GM18873 (cell line): ENCODE data around the gene KRTAP2-3.
"Not testable (repeated sequence)": the region's sequence is repeated elsewhere in the genome, so short reads cannot be mapped to it uniquely, and the experiment has no call there.

Experiments
- ATAC-seq: cut with Tn5 transposase; IDR thresholded peaks from one replicate; pipeline ENCODE4 v1.9.1; 2021; ENCODE audit warnings: mild to moderate bottlenecking, moderate library complexity, moderate number of reproducible peaks; ENCODE audit not compliant: unreplicated experiment, low FRiP score

The KRTAP2-3 gene

DNA sequence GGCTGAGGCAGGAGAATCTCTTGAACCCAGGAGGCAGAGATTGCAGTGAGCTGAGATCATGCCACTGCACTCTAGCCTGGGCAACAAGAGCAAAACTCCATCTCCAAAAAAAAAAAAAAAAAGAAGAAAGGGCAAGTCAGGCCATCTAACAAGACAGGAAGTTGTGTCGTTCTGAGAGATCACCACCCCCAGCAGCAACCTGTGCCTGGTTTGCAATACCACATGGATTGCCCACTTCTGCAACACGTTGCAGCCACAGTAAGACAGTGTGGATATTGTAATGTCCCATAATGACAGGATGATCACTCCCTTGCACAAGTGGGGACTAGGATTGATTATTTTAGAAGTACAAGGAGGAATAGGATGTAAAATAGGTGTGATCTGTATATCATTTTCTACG, 9.1 kb upstream of the KRTAP2-3 start:
- no peak for ATAC-seq

DNA sequence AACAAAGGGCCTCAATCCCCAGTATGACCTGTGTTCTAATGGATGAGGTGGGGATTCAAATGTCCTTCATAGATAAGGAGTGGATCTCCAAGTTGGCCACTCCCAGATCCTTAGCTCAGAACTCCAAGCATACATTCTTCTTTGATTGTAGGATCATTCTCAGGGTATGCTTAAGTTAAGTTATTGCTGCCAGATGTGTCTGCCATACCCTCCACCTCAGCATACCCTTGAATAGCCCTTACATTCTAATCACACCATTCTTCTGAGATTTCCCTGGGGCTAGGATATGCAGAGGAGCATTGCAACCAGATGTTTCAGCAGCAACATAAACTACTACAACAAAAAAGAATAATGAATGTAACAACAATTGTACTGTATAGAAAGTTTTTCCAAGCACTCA, 7.4 kb upstream of the KRTAP2-3 start:
- ATAC-seq: no peak

GRCh38 chr17:41065829-41066624, 6.1 kb upstream of the KRTAP2-3 start, which contains the start of gene KRTAP2-4:
Gene KRTAP2-4, minus strand, starts transcription at chr17:41065879. Its CDS starts 34 bp downstream, at chr17:41065845.
- ATAC-seq: no peak

DNA sequence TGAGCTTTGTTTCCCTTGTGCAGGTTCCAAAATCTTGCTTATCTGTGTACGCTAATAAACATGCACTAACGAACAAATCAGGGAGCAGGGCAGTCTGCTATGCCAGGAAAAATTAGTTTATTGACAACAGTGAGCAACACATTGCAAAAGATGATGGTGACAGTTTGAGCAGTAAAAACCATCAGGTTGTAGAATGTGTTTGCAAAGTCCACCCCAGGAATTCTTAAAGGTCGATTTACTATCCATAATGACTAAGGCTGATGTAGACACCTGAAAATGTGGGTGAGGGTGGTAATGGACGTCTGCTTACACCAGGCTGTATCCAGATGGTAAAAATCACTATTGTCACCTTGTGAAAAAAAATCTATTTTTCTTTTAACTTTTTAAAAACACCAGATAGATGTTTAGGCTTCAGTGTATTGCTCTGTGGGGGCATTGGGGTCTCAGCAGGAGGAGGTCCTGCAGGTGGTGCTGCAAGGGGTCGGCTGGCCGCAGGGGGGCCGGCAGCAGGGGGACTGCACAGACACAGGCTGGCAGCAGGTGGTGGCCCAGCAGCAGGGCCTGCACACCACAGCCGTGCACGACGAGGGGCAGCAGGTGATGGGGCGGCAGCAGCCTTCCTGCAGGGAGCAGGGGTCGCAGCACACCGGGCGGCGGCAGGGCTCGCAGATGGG, 5.2 kb upstream of the KRTAP2-3 start:
- not testable (repeated sequence) for ATAC-seq

- ATAC-seq: no peak
These were observed 4.4 kb upstream of the KRTAP2-3 start for GRCh38 chr17:41064301-41064700.

GRCh38 chr17:41063449-41063848, 3.5 kb upstream of the KRTAP2-3 start:
- no peak for ATAC-seq

GRCh38 chr17:41061964-41062363, 2.0 kb upstream of the KRTAP2-3 start:
- ATAC-seq: no peak

DNA sequence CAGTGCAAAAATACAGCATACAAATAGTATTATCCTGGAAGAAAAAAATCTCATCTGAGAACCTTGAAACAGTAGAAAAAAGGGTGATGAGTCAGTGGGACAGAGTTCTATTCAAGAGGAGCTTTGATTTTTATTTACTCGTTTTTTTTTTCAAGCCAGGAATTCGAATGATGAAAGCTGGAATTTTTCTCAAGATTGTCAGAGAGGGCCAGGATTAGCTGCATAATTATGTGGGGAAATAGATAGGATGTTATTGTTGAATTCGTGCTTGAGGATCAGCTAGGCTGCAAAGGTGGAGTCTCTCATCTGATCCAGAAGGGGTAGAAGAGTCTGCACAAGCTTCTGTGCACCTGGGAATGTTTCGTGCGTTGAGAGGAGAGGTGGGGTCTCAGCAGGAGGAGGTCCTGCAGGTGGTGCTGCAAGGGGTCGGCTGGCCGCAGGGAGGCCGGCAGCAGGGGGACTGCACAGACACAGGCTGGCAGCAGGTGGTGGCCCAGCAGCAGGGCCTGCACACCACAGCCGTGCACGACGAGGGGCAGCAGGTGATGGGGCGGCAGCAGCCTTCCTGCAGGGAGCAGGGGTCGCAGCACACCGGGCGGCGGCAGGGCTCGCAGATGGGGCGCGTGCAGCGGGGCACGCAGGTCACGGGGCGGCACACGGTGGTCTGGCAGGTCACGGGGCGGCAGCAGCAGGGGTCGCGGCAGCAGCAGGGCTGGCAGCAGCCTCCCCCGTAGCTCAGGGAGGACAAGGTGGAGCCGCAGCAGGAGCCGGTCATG, 450 bp downstream of the KRTAP2-3 start:
- ATAC-seq: not testable (repeated sequence)

DNA sequence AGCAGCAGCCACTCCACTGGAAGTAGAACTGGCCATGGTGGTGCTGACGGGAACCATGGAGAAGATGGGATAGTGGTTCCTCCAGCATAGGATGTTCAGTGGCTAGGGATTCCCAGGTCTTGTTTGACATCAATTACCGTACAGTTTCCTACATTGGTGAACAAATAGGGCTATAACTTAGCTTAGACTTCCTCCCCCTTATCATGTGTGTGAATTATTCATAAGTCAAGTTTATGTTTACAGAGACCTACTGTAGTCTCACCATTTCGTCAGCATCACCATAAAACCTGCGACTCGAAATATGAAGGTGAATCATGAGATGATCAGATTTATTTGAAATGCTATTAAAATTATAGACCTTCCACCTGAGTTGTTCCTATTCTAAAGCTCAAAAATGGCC, 1.2 kb downstream of the KRTAP2-3 start:
- no peak for ATAC-seq

GRCh38 chr17:41057547-41057946, 2.4 kb downstream of the KRTAP2-3 start:
- ATAC-seq: no peak

DNA sequence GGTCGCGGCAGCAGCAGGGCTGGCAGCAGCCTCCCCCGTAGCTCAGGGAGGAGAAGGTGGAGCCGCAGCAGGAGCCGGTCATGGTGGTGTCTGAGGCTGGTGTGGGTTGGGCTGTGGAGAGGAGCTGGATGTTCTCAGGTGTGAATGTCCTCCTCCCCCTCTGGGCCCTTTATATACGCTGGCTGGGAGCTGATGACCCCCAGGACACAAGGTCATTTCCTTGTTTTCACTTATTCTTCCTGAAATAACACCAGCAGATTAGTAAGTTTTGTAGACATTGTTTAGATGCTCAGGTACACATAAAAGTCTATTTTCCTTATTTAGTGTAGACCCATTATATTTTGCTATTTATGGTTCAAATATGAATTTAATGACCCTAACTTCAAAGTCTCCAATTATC, 4.8 kb downstream of the KRTAP2-3 start, which contains the start of gene KRTAP2-2:
Gene KRTAP2-2, minus strand, starts transcription at position 101 of the 400 bp plus-strand sequence. Its CDS starts 19 bp downstream, at position 82.
- ATAC-seq: not testable (repeated sequence)

GRCh38 chr17:41054556-41054955, 5.4 kb downstream of the KRTAP2-3 start:
- not testable (repeated sequence) for ATAC-seq

GRCh38 chr17:41054025-41054424, 5.9 kb downstream of the KRTAP2-3 start:
- no peak for ATAC-seq

DNA sequence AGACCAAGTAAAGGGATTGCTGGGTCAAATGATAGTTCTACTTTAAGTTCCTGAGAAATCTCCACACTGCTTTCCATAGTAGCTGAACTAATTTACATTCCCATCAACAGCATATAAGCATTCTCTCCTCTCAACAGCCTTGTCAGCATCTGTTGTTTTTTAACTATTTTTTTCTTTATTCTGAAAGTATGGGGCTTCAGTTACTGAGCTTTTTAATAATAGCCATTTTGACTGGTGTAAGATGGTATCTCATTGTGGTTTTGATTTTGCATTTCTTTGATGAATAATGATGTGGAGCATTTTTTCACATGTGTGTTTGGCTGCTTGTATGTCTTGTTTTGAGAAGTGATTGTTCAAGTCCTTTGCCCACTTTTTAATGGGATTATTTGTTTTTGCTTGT, 7.3 kb downstream of the KRTAP2-3 start:
- no peak for ATAC-seq

GRCh38 chr17:41049110-41049509, 10.8 kb downstream of the KRTAP2-3 start:
- no peak for ATAC-seq

GRCh38 chr17:41048441-41048840, 11.5 kb downstream of the KRTAP2-3 start:
- no peak for ATAC-seq

DNA sequence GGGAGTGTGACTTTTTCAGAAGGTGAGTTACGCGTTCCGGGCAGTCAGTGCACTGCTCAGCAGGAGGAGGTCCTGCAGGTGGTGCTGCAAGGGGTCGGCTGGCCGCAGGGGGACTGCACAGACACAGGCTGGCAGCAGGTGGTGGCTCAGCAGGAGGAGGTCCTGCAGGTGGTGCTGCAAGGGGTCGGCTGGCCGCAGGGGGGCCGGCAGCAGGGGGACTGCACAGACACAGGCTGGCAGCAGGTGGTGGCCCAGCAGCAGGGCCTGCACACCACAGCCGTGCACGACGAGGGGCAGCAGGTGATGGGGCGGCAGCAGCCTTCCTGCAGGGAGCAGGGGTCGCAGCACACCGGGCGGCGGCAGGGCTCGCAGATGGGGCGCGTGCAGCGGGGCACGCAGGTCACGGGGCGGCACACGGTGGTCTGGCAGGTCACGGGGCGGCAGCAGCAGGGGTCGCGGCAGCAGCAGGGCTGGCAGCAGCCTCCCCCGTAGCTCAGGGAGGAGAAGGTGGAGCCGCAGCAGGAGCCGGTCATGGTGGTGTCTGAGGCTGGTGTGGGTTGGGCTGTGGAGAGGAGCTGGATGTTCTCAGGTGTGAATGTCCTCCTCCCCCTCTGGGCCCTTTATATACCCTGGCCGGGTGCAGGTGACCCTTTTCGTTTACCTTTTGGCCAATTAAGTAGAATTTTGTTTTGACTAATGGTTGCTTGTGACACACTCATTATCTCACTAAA, 13.0 kb downstream of the KRTAP2-3 start, which contains the start of gene KRTAP2-1:
Gene KRTAP2-1, minus strand, starts transcription at position 582 of the 731 bp plus-strand sequence. Its CDS starts 49 bp downstream, at position 533.
- not testable (repeated sequence) for ATAC-seq

DNA sequence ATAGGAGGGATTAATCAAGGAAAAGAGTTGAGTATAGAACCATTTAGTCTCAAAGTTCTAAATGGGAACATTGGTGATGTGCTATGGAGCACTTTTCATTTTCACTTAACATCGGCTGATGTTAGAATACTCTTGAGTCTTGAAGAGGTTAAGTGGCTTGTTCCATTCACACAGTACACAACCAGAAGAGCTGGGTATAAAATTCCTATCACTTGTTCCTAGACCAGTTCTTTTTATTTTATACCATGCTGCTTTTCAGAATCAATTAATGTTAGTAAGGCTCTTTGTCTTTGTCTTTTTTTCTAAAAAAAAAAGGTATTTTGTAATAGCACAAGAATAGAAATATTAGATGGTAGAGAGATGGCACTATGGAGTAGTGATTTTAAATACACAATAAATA, 17.0 kb downstream of the KRTAP2-3 start:
- no peak for ATAC-seq

- not testable (repeated sequence) for ATAC-seq
These were observed 18.9 kb downstream of the KRTAP2-3 start, which contains the start of gene KRTAP1-1 for GRCh38 chr17:41040783-41041571. Gene KRTAP1-1, minus strand, starts transcription at chr17:41041450. Its CDS starts 53 bp downstream, at chr17:41041397.
